ENCODE results near the gene CLNK. TPM values are rescaled to one million over a fixed set of nuclear protein-coding genes. Genes with fewer than 3 reads are reported as not detected.

Gene CLNK
- total RNA-seq, 1 donor from 2014 or later: not detected

DNA sequence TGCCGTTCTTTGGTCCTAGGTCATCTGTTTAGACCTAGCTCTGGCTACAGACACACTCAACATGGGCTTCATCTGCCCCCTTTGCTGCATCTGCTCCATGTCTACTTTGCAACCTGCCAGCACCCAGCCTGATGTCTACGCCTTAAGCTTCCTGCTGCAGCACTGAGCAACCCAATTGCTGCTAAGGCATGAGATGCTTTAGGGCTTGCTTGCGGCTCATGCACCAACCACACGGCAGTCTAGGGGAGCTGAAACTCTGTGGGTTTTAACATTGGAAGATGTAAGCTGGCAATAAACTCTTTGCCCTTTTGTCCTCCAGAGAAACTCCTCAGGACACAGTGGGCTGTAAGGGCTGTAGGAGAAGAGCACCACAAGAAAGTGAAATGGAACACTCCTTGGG, 11.7 kb upstream of the CLNK start:
- Histone ChIP-seq H3K4me1 (no peaks in the 10 kb centered on the region), H3K4me3 (no peak overlapping the region), H3K36me3 (no peaks in the 10 kb centered on the region), H3K27me3 (ENCODE audit: low read depth) (peaks cover 10% of the 10 kb centered on the region), H3K27ac (replicated peaks) (no peak overlapping the region), H3K9me3 (replicated peaks) (no peaks in the 10 kb centered on the region)
- TF ChIP-seq, protein P1, sequence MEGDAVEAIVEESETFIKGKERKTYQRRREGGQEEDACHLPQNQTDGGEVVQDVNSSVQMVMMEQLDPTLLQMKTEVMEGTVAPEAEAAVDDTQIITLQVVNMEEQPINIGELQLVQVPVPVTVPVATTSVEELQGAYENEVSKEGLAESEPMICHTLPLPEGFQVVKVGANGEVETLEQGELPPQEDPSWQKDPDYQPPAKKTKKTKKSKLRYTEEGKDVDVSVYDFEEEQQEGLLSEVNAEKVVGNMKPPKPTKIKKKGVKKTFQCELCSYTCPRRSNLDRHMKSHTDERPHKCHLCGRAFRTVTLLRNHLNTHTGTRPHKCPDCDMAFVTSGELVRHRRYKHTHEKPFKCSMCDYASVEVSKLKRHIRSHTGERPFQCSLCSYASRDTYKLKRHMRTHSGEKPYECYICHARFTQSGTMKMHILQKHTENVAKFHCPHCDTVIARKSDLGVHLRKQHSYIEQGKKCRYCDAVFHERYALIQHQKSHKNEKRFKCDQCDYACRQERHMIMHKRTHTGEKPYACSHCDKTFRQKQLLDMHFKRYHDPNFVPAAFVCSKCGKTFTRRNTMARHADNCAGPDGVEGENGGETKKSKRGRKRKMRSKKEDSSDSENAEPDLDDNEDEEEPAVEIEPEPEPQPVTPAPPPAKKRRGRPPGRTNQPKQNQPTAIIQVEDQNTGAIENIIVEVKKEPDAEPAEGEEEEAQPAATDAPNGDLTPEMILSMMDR (IDR thresholded peaks at IDR 0.05; ENCODE audit: borderline replicate concordance): no peak
- no peak for DNase-seq
- intact Hi-C loops (cut with micrococcal nuclease): no loop called here

DNA sequence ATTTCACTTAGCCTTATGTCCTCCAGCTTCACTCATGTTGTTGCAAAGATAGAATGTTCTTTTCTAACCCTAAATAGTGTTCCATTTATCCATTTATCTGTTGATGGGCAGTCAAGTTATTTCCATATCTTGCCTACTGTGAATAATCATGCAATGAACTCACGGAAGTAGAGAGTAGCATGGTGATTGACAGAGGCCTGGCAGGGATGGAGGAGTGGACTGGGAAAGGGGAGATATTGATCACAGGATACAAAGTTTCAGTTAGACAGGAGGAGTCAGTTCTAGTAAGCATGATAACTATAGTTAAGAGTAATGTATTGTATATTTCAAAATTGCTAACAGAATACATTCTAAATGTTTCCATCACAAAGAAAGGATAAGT, 10.3 kb upstream of the CLNK start:
- no peak for DNase-seq
- H3K36me3 ChIP-seq: no peaks in the 10 kb centered on the region
- TF ChIP-seq, protein P1 (IDR thresholded peaks at IDR 0.05; ENCODE audit: borderline replicate concordance): no peak
- no peak overlapping the region for H3K4me3 ChIP-seq
- H3K9me3 ChIP-seq (replicated peaks): no peaks in the 10 kb centered on the region
- no peaks in the 10 kb centered on the region for H3K27me3 ChIP-seq (ENCODE audit: low read depth)
- no peak overlapping the region for H3K27ac ChIP-seq (replicated peaks)
- H3K4me1 ChIP-seq: no peaks in the 10 kb centered on the region
- intact Hi-C loops (cut with micrococcal nuclease): no loop called here

DNA sequence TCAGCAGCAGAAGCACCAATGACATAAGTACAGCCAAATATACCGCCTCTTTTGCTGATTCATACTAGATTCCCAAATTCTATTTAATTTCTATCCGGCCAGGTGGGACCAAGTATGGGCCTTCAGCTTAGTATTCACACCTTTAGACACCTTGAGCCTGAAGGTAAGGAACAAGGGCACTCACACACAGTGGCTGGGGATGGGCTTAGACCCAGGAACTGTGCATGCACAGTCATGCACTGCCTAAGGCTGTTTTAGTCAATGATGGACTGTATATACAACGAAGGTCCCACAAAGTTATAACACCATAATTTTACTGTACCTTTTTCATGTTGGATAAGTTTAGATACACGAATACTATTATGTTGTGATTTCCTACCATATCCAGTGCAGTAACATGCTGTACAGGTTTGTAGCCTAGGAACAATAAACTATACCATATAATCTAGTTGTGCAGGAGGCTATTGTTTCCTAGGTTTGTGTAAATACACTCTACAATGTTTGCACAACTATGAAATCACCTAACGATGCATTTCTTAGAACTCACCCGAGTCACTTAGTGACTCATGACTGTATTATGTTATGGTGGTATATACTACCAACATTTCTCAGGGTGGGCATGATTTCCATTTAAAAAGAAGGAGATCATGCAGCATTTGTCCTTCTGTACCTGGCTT, 9.7 kb upstream of the CLNK start:
- Histone ChIP-seq H3K4me3 (no peak overlapping the region), H3K9me3 (replicated peaks) (no peaks in the 10 kb centered on the region), H3K27ac (replicated peaks) (no peak overlapping the region), H3K27me3 (ENCODE audit: low read depth) (no peaks in the 10 kb centered on the region), H3K36me3 (no peaks in the 10 kb centered on the region), H3K4me1 (no peaks in the 10 kb centered on the region)
- intact Hi-C loops (cut with micrococcal nuclease): no loop called here
- TF ChIP-seq, protein P1 (IDR thresholded peaks at IDR 0.05; ENCODE audit: borderline replicate concordance): no peak
- DNase-seq: no peak

DNA sequence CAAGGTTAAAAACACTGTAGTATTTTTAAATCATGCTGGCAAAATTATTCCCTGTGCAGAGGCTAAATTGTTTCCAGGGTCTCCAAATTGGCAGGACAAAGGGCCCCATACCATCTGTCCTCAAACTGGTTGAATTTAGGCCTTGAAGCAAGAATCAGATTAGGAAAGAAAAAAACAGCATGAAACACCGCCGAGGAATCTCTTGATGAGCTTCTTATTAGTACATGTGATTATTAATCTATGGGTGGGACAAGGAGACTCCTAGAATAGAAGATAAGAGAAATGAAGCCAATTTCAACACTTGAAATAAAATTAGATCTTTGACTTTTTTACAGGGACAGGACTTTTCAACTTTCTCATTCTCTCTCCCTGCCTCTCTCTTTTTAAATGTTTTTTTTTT, 7.1 kb upstream of the CLNK start:
- Histone ChIP-seq H3K4me3 (no peak overlapping the region), H3K27me3 (ENCODE audit: low read depth) (no peaks in the 10 kb centered on the region), H3K27ac (replicated peaks) (no peak overlapping the region), H3K36me3 (no peaks in the 10 kb centered on the region), H3K4me1 (no peaks in the 10 kb centered on the region), H3K9me3 (replicated peaks) (no peaks in the 10 kb centered on the region)
- TF ChIP-seq, protein P1 (IDR thresholded peaks at IDR 0.05; ENCODE audit: borderline replicate concordance): no peak
- no peak for DNase-seq
- intact Hi-C loops (cut with micrococcal nuclease): no loop called here

DNA sequence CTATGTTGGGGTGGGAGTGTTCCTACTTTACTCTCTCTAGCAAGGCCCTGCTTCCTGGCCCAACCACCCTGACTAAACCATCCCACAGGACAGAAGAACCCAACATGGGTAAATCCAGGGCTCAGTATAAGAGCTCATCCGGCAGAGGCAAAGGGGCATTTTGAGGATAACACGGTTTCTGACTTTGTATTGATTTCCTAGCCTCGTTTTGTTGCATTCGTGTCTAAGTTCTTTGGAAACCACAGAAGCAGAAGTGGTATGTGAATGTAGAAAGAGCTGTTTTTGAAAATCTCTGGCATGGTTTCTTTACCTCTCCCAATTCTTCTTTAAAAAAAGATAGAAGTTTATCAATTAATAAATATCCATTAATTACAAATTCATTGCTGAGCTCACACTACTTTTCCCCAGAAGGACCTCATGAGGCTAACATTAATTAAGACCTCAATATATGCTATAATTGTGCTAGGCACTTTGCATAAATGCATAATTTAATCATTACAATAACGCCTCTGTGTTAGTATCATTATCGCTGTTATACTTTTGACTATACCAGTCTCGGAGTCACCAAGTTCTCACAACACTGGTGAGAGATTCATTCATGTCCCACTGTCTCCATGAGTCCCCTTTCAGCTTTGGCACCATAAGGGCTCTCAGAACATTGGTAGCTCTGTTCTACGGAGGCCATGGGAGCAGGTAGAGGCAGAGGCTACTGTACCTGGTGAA, 5.8 kb upstream of the CLNK start:
- TF ChIP-seq, protein P1 (IDR thresholded peaks at IDR 0.05; ENCODE audit: borderline replicate concordance): no peak
- Histone ChIP-seq H3K4me1 (no peaks in the 10 kb centered on the region), H3K9me3 (replicated peaks) (no peaks in the 10 kb centered on the region), H3K27me3 (ENCODE audit: low read depth) (no peaks in the 10 kb centered on the region), H3K4me3 (no peak overlapping the region), H3K36me3 (no peaks in the 10 kb centered on the region), H3K27ac (replicated peaks) (no peak overlapping the region)
- no peak for DNase-seq
- intact Hi-C loops (cut with micrococcal nuclease): no loop called here

All from left ventricle myocardium inferior (tissue), 1 donor.